ENCODE results near the gene TBX4. TPM values are rescaled to one million over a fixed set of nuclear protein-coding genes. Genes with fewer than 3 reads are reported as not detected.

TBX4 gene
- polyA plus RNA-seq, 2 of the 4 experiments (the other 2 are of a cell fraction) = 0.17 to 0.18 TPM

- TF ChIP-seq EHMT2 (IDR thresholded peaks at IDR 0.05; ENCODE audit: low read depth) = no peak
- no peak overlapping the region for H3K27ac ChIP-seq
- H3K9me3 ChIP-seq = no peaks in the 10 kb centered on the region
- POLR2A ChIA-PET = no interaction called here
- no peak for DNase-seq (ENCODE audit: low read depth in 1 of 2, low spot score in 1 of 2)
- 55% methylated on average over 6 of the region's 6 CpGs for WGBS (ENCODE audit: missing lambda C conversion rate)
- no peak overlapping the region for H3K4me3 ChIP-seq
- no peak; a peak in 1 of 6 replicates for ATAC-seq
- CTCF ChIA-PET = interaction anchor here (0.9 to 1.6 kb wide), 8 partner anchors 9 to 83 kb away, joined by 3 to 5 read pairs (median 4); no protein-coding TSS in a partner anchor
- no peak overlapping the region for H3K4me2 ChIP-seq
- H3K4me1 ChIP-seq = peaks cover 6% of the 10 kb centered on the region; the same call in 2 of the 3 replicates
- FAIRE-seq = no peak
Observed at GRCh38 chr17:61510237-61510636, 58.0 kb downstream of the TBX4 start.

- TF ChIP-seq FOXS1 (CRISPR knock-in tag; IDR thresholded peaks at IDR 0.05) (no peak), TFCP2L1 (CRISPR knock-in tag; IDR thresholded peaks at IDR 0.05) (no peak), HDAC2 (IDR thresholded peaks at IDR 0.05) (no peak), RNF2 (IDR thresholded peaks at IDR 0.05; ENCODE audit: borderline replicate concordance, low read depth) (no peak), E2F6 (IDR thresholded peaks at IDR 0.05; ENCODE audit: borderline replicate concordance, low read depth) (no peak), EHMT2 (IDR thresholded peaks at IDR 0.05; ENCODE audit: low read depth) (no peak), ZNF302 (CRISPR knock-in tag; IDR thresholded peaks at IDR 0.05) (no peak), PBX3 (IDR thresholded peaks at IDR 0.05) (no peak), MAX (IDR thresholded peaks at IDR 0.05) (no peak), REST (IDR thresholded peaks at IDR 0.05) (no peak), CHD4 (IDR thresholded peaks at IDR 0.05; ENCODE audit: borderline replicate concordance) (no peak), USF2 (IDR thresholded peaks at IDR 0.05) (no peak), KDM5A (IDR thresholded peaks at IDR 0.05) (no peak), JUN (IDR thresholded peaks at IDR 0.05) (no peak), NFE2L2 (conservative IDR thresholded peaks at IDR 0.05; ENCODE audit: low read length) (no peak)
Observed at GRCh38 chr17:61510991-61511390, 58.8 kb downstream of the TBX4 start.

More at GRCh38 chr17:61510991-61511390, 58.8 kb downstream of the TBX4 start:
- H3K4me2 ChIP-seq = no peak overlapping the region
- DNase-seq (ENCODE audit: low read depth in 1 of 2, low spot score in 1 of 2) = no peak
- H3K4me3 ChIP-seq = no peak overlapping the region
- FAIRE-seq = no peak
- no peaks in the 10 kb centered on the region for H3K9me3 ChIP-seq
- POLR2A ChIA-PET = no interaction called here
- CTCF ChIA-PET = interaction anchor here (0.9 to 1.6 kb wide), 10 partner anchors 8 to 326 kb away, joined by 3 to 5 read pairs (median 4); no protein-coding TSS in a partner anchor
- no peak overlapping the region; a peak in 1 of 6 replicates for H3K27ac ChIP-seq
- ATAC-seq = no peak
- 86% methylated on average over 2 of the region's 2 CpGs for WGBS (ENCODE audit: missing lambda C conversion rate)
- H3K4me1 ChIP-seq = peaks cover 6% of the 10 kb centered on the region; the same call in 1 of the 3 replicates

Measured in A549 (cell line).